Neural progenitor cell (in vitro differentiated cells): ENCODE results near the gene SRSF10. TPM values are rescaled to one million over a fixed set of nuclear protein-coding genes. Genes with fewer than 3 reads are reported as not detected.
"Not testable (repeated sequence)": the region's sequence is repeated elsewhere in the genome, so short reads cannot be mapped to it uniquely, and the experiment has no call there.

Experiments used
- DNase-seq: peaks from one replicate; pipeline ENCODE4 v3.0.0-alpha.2; 2016; ENCODE audit warnings: low spot score
- H2AFZ ChIP-seq: fragments of 200-600 bp; sonication (generic); replicated peaks from 2 replicates; pipeline ENCODE4 v1.6.1; 2016; ENCODE audit warnings: antibody characterized with exemption
- H3F3A ChIP-seq: fragments of 200-600 bp; sonication (generic); 2 replicates; pipeline ENCODE4 v1.6.1; 2016; ENCODE audit warnings: antibody characterized with exemption, low read depth
- H3K27ac ChIP-seq: fragments of 200-600 bp; sonication (generic); 2 replicates; pipeline ENCODE4 v1.5.1; 2016; ENCODE audit warnings: mild to moderate bottlenecking
- H3K27me3 ChIP-seq: fragments of 200-600 bp; sonication (generic); 2 replicates; pipeline ENCODE4 v1.6.1; 2016; ENCODE audit warnings: mild to moderate bottlenecking, moderate library complexity
- H3K36me3 ChIP-seq: fragments of 200-600 bp; sonication (generic); 2 replicates; pipeline ENCODE4 v1.5.1; 2016
- H3K4me1 ChIP-seq: fragments of 200-600 bp; sonication (generic); 2 replicates; pipeline ENCODE4 v1.6.1; 2016; ENCODE audit warnings: mixed run types
- H3K4me2 ChIP-seq: fragments of 200-600 bp; sonication (generic); 2 replicates; pipeline ENCODE4 v1.6.1; 2016
- H3K4me3 ChIP-seq: fragments of 200-600 bp; sonication (generic); 2 replicates; pipeline ENCODE4 v1.5.1; 2016
- H3K79me2 ChIP-seq: fragments of 200-600 bp; sonication (generic); 2 replicates; pipeline ENCODE4 v1.6.1; 2016; ENCODE audit warnings: low read depth
- H3K9ac ChIP-seq: fragments of 200-600 bp; sonication (generic); 2 replicates; pipeline ENCODE4 v1.6.1; 2016
- H3K9me3 ChIP-seq: fragments of 200-600 bp; sonication (generic); 2 replicates; pipeline ENCODE4 v1.5.1; 2016; ENCODE audit warnings: low read depth
- H4K20me1 ChIP-seq: fragments of 200-600 bp; sonication (generic); 2 replicates; pipeline ENCODE4 v1.6.1; 2016; ENCODE audit warnings: low read depth
- H3K27ac Mint-ChIP-seq: 3 replicates; pipeline ENCODE4 v1.8.0; 2021; ENCODE audit warnings: mixed read lengths
- H3K27me3 Mint-ChIP-seq: 2 replicates; pipeline ENCODE4 v1.8.0; 2022; ENCODE audit warnings: low read depth, mild to moderate bottlenecking, inconsistent platforms, moderate library complexity, mixed read lengths; ENCODE audit not compliant: insufficient read depth
- H3K36me3 Mint-ChIP-seq: 3 replicates; pipeline ENCODE4 v1.8.0; 2021; ENCODE audit warnings: mixed read lengths
- H3K4me1 Mint-ChIP-seq: 3 replicates; pipeline ENCODE4 v1.8.0; 2021; ENCODE audit warnings: mixed read lengths
- H3K4me3 Mint-ChIP-seq: 3 replicates; pipeline ENCODE4 v1.8.0; 2021; ENCODE audit warnings: mild to moderate bottlenecking, moderate library complexity, mixed read lengths
- H3K9me3 Mint-ChIP-seq: 3 replicates; pipeline ENCODE4 v1.8.0; 2020; ENCODE audit warnings: mixed read lengths
- CTCF ChIP-seq: fragments of 200-600 bp; sonication (generic); IDR thresholded peaks from 2 replicates; pipeline ENCODE4 v1.5.1; 2017; ENCODE audit warnings: antibody characterized with exemption, mild to moderate bottlenecking
- EZH2 ChIP-seq: fragments of 200-600 bp; sonication (generic); IDR thresholded peaks from 2 replicates; pipeline ENCODE4 v1.6.1; 2017; ENCODE audit warnings: antibody characterized with exemption, mild to moderate bottlenecking, moderate library complexity
- EZH2phosphoT487 ChIP-seq: fragments of 200-600 bp; sonication (generic); IDR thresholded peaks from 2 replicates; pipeline ENCODE4 v1.6.1; 2017; ENCODE audit warnings: antibody characterized with exemption
- total RNA-seq: library from RNA; depleted of rRNA; stranded (reverse); fragments of >200 nt; gene quantifications from 2 replicates; pipeline ENCODE4 v1.2.3, GENCODE V29; 2015; ENCODE audit warnings: low replicate concordance

SRSF10 gene
- total RNA-seq, 1 donor from 2014 or later = 219 TPM

GRCh38 chr1:23959461-23960290 lies 20.5 kb downstream of the SRSF10 start, which contains the start of gene PNRC2:
Gene PNRC2 (plus strand): TSS chr1:23959828. CDS start chr1:23961458, 1,630 bp downstream.
- Histone ChIP-seq H4K20me1 (peaks cover 36% of the 10 kb centered on the region), H3K79me2 (peaks cover 34% of the 10 kb centered on the region), H3K9ac (peak within 1 kb of the TSS; percentile 100), H3K27ac (peak within 1 kb of the TSS; percentile 100), H3K4me3 (peak within 1 kb of the TSS; percentile 97), H3K4me1 (peaks cover 9% of the 10 kb centered on the region), H3K9me3 (no peaks in the 10 kb centered on the region), H2AFZ (peak within 1 kb of the TSS; percentile 85), H3K27me3 (no peaks in the 10 kb centered on the region), H3K4me2 (peak within 1 kb of the TSS; percentile 90), H3K36me3 (no peaks in the 10 kb centered on the region), H3F3A (peaks cover 53% of the 10 kb centered on the region)
- H3K27ac Mint-ChIP-seq = peak within 1 kb of the TSS; percentile 100
- peaks cover 15% of the 10 kb centered on the region for H3K36me3 Mint-ChIP-seq
- H3K9me3 Mint-ChIP-seq = no peaks in the 10 kb centered on the region
- peak; percentile 98 for DNase-seq
- peak within 1 kb of the TSS; percentile 100 for H3K4me3 Mint-ChIP-seq
- peaks cover 38% of the 10 kb centered on the region for H3K4me1 Mint-ChIP-seq
- H3K27me3 Mint-ChIP-seq = peaks cover 7% of the 10 kb centered on the region
- TF ChIP-seq EZH2 (peak; percentile 11), EZH2phosphoT487 (no peak)

DNA sequence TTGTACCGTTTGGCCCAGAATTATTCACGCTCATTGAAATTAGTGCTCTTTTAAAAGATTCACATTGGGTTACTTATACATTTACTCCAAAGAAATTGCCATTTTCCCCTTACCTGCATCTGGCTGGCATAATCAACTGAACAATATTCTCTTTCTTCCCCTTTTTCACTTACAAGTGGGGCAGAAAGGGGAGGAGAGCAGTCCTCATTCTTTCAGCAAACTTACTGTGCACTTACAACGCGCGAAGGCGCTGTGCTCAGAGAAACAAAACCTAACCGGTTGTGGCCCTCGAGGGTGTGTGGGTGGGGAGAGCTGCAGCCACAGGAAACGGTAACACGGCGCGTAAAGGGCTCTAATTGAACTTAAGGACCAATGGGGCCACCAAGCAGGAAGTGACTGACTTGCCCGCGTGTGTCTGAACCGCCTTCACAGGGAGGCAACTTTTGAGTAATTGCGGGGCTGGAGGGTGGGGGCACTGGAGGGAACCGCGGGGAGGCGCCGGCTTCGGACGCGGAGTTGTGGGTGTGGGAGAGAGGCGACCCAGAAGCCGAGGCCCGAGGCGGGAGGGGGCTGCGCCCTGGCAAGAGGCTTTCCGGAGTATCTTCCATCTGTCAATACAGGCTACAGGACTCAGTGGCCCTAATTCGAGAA lies 21.2 kb downstream of the SRSF10 start:
- H3K4me3 ChIP-seq = peak overlapping the region; percentile 97
- H3K4me1 ChIP-seq = peaks cover 9% of the 10 kb centered on the region
- H3K27me3 Mint-ChIP-seq = peaks cover 9% of the 10 kb centered on the region
- H3K27ac Mint-ChIP-seq = peak overlapping the region; percentile 96
- peak overlapping the region; percentile 80 for H3K4me2 ChIP-seq
- H2AFZ ChIP-seq = peak overlapping the region; percentile 45
- H3K79me2 ChIP-seq = peaks cover 34% of the 10 kb centered on the region
- H3K4me3 Mint-ChIP-seq = peak overlapping the region; percentile 100
- peaks cover 15% of the 10 kb centered on the region for H3K36me3 Mint-ChIP-seq
- no peak for DNase-seq
- H3K27me3 ChIP-seq = no peaks in the 10 kb centered on the region
- peaks cover 45% of the 10 kb centered on the region for H3F3A ChIP-seq
- no peaks in the 10 kb centered on the region for H3K9me3 ChIP-seq
- H3K36me3 ChIP-seq = no peaks in the 10 kb centered on the region
- H3K9me3 Mint-ChIP-seq = no peaks in the 10 kb centered on the region
- TF ChIP-seq EZH2phosphoT487 = no peak
- TF ChIP-seq EZH2 = peak; percentile 53
- peak; percentile 22 for TF ChIP-seq CTCF
- peak overlapping the region; percentile 100 for H3K27ac ChIP-seq
- H3K4me1 Mint-ChIP-seq = peaks cover 38% of the 10 kb centered on the region
- H4K20me1 ChIP-seq = peaks cover 30% of the 10 kb centered on the region
- H3K9ac ChIP-seq = peak overlapping the region; percentile 100

- peaks cover 38% of the 10 kb centered on the region for H3K4me1 Mint-ChIP-seq
- peaks cover 23% of the 10 kb centered on the region for H4K20me1 ChIP-seq
- H3K4me3 Mint-ChIP-seq = peak overlapping the region; percentile 100
- H3K4me3 ChIP-seq = peak overlapping the region; percentile 97
- not testable (repeated sequence) for DNase-seq, H3K4me1 ChIP-seq, H3K36me3 ChIP-seq, H3K9me3 Mint-ChIP-seq, H3K27me3 ChIP-seq, H3K27me3 Mint-ChIP-seq, H3K9ac ChIP-seq, H3K9me3 ChIP-seq
- H3K36me3 Mint-ChIP-seq = peaks cover 15% of the 10 kb centered on the region
- H3K27ac Mint-ChIP-seq = peak overlapping the region; percentile 96
- peak overlapping the region; percentile 80 for H3K4me2 ChIP-seq
- peaks cover 28% of the 10 kb centered on the region for H3K79me2 ChIP-seq
- peaks cover 38% of the 10 kb centered on the region for H3F3A ChIP-seq
- H3K27ac ChIP-seq = peak overlapping the region; percentile 100
- H2AFZ ChIP-seq = peak overlapping the region; percentile 45
These were observed 21.9 kb downstream of the SRSF10 start for GRCh38 chr1:23958040-23958809.

GRCh38 chr1:23957096-23957495 lies 23.0 kb downstream of the SRSF10 start:
- Histone ChIP-seq H3K27me3 (no peaks in the 10 kb centered on the region), H3K4me2 (no peak overlapping the region), H3K4me3 (no peak overlapping the region), H3K27ac (no peak overlapping the region), H3K9ac (no peak overlapping the region), H3K79me2 (peaks cover 24% of the 10 kb centered on the region), H3F3A (peaks cover 34% of the 10 kb centered on the region), H2AFZ (no peak overlapping the region), H3K4me1 (peaks cover 9% of the 10 kb centered on the region), H3K36me3 (no peaks in the 10 kb centered on the region), H4K20me1 (peaks cover 19% of the 10 kb centered on the region), H3K9me3 (no peaks in the 10 kb centered on the region)
- TF ChIP-seq EZH2phosphoT487 = no peak
- peak overlapping the region; percentile 55 for H3K4me3 Mint-ChIP-seq
- peaks cover 36% of the 10 kb centered on the region for H3K4me1 Mint-ChIP-seq
- DNase-seq = no peak
- H3K27me3 Mint-ChIP-seq = peaks cover 9% of the 10 kb centered on the region
- no peaks in the 10 kb centered on the region for H3K9me3 Mint-ChIP-seq
- H3K36me3 Mint-ChIP-seq = peaks cover 15% of the 10 kb centered on the region
- H3K27ac Mint-ChIP-seq = peak overlapping the region; percentile 57
